HL-60/S4 treated with phorbol 12-myristate 13-acetate at 8.2 ng/mL for 4 days and 3 days (cell line): ENCODE results near the gene KCTD17.

Experiments
- in situ Hi-C: fragments of 300-500 bp; cut with MboI; formaldehyde crosslinking; loops from 2 replicates; pipeline ENCODE4 v1.15.0; 2022; ENCODE audit warnings: low sequenced_read_pairs

KCTD17 gene

DNA sequence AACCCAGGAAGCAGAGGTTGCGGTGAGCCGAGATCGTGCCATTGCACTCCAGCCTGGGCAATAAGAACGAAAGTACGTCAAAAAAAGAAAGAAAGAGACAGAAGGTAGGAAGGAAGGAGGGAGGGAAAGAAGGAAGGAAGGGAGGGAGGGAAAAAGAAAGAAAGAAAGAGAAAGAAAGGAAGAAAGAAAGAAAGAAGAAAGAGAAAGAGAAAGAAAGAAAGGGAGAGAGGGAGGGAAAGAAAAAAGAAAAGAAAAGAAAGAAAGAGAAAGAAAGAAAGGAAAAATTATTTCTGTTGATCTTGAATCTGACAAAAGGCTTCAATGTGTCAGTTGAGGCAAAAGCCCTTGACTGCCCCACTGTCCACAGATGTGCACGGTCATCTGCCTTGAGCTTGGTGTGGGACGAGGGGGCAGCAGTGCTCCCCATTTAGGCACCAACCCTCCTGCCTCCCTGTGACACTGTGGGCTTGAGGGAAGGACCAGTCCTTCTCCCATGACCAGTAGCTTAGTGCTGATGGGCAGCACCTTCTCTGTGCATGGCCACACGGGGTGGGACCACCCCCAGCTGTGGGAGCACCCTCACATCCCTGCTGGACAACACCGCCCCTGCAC is 24.4 kb downstream of the KCTD17 start:
- in situ Hi-C loops = no loop called here

DNA sequence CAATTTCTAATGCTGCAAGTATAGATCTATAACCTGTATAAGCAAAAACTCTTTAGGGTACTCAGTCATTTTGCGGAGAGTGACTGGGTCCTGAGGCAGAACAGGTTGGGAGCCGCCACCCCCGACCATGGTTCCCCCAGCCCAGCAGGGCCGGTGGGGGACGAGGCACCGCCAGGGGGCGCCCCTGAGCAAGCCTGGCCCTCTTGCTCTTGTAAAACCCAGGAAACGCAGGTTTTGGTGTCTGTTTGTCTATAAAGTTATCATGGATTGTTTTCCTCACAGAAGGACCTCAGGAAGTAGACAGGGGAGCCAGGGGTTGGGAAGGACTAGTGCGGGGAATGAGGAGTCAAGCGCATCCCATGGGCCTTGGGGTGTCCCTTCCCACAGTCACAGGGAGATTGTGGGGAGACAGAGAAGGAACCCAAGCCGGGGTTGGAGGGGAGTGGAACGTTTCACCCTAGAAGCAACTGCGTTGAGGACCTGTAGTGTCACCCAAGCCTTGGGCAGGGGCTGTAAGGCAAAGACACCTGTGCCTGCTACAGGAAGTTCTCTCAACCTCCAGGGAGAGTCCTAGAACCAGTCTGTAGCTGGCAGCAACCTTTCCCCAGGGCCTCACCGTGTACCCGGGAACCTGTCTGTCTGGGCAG is 26.4 kb downstream of the KCTD17 start:
- in situ Hi-C loops = no loop called here

DNA sequence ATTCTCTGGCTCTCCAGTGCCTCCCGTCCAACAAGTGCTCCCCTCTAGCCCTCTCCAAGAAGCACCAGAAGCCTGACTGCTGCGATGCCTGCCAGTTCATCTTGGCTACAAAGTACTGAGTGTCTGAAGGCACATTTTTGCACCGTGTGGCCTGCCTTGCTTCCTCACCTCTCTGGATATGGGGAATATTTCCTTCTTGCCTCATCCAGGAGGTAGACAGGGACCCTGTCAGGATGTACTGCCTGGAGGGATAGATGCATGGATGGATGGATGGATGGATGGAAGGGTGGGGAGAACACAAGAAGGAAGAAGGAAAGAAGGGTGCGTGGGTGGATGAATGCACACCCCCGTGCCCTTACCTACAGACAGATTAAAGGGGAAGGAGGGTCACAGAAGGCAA is 27.6 kb downstream of the KCTD17 start:
- in situ Hi-C loops = no loop called here

DNA sequence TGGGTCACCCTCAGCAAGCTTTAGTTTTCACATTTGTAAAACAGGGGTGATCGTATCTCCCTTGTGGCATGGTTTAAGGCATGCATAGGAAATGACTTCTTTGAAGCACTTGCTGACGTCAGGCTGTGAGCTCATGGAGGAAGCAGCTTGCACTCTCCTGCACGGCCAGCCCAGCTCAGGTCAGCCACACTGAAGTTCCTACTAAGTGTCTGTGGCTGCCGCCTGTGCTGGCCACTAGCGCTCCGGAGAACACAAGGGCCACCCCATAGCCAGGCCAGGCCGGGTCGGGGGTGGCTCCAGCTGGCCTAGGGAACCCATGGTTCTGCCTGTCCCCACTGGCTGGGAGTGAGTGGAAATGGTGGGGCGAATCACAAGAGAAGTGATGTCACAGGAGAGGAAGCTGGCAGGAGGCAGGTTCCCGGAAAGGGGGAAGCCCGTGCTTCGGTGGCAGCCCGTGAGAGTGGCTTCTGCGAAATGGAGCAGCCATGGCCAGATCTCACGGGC is 28.2 kb downstream of the KCTD17 start:
- in situ Hi-C loops = no loop called here

DNA sequence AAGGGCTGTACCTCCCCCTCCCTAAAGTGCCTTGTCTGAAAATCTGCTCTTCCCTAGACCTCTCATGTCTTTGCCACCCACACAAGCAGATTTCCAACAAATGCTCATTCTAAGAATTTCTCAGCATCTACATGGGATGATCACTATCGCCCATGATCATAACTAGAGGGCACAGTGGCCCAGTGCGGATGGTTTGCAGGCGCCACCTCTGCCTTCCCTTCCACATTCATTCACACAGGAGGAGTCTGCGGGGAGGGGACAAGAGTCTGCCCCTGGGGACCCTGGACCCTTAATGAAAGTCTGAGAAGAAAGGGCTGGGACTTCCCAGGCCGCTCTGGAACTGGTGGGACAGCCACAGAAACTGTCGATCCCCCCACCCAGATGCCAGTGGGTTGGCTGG is 28.9 kb downstream of the KCTD17 start:
- in situ Hi-C loops = no loop called here

DNA sequence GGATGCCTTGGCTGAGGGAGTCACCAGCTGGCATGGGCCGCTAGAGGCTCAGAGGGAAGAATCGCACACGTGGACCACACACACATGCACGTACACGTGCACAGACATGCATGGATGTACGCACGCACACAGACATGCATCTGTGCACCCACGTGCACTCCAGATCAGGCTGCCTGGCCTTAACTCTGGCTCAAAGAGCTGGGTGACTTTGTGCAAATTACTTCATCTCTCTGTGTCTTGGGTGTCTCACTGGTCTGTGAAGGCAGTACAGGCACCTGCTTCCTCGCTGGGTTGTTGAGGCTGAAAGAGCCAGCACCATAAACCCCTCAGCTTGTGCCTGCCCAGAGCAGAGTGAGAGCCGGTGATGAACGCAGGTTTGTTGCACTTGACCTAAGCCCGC is 29.3 kb downstream of the KCTD17 start:
- in situ Hi-C loops = no loop called here

DNA sequence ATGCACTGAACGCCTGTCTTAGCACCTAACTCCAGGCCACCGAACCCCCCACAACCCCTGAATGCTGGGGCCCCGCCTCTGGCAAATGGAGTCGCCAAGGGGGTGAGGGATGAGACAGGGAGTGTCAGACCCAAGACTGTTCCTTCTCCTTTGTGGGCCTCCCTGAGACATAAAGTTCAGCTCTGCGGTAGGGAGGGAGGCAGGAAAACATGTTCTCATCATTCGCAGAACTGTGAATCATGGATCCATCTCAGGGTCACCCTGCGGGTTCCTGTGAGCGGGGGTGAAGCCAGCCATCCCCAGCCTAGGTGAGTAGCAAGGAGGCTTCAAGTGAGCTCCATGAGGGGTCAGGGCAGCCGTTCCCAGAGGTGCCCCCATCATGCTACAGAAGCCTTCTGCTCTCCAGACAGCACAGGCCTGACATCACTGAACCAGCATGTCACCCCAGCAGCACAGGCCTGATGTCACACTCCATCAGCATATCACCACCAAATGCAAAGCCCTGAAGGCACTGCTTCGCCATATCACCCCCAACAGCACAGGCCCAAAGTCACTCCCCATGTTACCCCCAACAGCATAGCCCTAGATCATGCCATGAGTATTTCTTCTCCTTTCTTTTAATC is 30.8 kb downstream of the KCTD17 start:
- in situ Hi-C loops = no loop called here

DNA sequence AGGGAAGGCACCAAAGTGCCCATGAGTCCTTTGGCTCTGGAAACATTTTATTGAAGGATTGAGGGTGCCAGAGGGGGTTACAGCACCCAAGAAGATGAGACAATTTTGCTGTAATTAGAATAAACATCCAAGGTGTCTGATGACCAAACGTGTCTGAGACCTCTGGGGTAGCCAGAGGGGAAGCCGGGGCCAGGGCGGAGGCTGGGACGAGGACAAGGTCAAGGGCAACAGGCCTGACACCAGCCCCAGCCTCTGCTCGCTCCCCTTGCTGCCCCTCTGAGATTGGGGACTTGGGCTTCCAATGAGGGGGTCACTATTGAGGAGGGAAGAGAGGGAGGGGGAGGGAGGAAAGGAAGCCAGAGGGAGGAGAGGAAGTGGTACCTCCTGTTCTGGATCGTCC is 32.4 kb downstream of the KCTD17 start:
- in situ Hi-C loops = no loop called here

DNA sequence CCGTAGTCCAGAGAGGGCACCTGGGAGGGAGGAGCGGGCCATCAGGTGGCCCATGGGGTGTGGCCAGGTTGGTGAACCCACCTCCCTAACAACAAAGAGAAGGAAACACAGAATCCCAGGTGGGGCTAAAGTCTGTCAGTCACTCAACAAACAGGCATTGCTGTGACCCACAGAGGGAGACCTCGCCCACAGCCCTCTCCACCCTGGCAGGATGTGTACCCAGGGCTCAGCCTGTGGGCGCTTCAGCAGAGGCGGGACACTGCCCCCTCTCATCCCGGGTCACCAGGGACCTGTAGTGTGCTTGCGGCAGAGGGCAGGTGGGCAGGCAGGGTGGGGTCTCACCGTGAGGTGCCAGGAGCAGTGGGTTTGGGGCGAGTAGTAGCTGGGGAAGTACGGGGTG is 32.8 kb downstream of the KCTD17 start:
- in situ Hi-C loops = no loop called here

DNA sequence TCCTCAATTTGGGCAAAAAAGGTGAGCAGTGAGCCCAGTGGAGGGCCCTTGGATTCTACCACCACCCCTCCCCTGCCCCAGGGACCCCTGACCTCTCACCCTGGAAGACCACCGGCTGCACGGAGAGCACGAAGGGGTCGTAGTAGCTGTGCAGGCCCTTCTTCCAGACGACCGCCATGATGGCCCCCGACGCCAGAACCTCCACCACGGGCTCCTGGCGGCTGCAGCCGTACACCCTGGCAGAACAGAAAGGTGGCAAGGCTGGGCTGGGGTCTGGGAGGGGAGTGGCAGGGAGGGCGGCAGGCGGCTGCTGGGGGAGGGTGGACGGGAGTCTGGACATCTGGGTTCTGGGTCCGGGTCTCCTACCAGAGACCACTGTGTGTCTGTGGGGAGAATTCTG is 34.6 kb downstream of the KCTD17 start:
- in situ Hi-C loops = no loop called here

DNA sequence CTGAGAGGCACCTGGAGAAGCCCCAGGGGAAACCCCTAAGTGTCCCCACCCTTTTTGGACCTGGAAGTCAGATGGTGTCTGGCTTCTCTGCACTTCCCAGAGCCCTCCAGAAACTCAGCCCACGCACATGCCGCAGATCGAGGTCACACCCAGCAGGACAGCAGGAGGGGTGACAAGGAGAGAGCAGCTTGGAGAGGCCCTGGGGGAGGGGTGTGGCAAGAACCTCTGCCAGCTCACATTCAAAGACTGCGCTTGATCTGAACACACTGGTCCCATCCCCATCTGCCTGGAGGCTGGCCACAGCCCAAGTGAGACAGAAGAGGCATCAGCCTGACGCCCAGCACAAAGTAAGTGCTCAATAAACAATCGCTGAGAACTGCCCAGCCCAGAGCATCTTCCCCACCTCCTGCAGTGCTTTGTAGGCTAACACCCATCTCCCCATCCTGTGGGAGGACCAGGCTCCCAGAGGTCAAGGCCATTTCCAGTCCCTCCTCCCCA is 36.6 kb downstream of the KCTD17 start:
- in situ Hi-C loops = no loop called here

DNA sequence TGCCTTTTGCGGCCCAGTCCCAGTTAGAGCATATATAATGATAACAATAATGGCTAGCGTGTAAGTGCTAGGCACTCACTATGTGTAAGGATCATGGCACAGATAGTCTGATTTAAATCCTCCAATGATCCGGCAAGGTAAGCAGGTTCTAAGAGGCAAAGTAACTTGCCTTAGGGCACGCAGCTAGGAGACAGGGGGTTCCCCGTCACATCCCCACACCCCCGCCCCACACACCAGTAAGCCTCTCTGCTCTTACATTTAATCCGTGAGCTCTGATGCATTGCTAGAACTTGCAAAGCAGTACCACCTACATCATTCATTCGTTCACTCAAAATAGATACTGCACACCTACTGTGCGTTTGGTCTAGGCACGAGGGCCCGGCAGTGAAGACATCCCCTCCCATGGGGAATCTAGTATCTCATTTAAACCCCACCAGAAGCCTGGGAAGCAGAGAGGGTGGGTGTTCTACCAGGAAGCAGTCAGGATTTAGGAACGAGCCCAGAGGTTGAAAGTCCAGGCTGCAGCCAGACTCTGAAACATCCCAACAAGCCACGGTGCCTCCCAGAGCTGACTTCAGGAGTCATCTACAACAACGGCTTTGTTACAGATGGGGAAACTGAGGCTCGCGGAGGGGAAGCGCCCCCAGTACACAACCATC is 37.3 kb downstream of the KCTD17 start:
- in situ Hi-C loops = no loop called here

DNA sequence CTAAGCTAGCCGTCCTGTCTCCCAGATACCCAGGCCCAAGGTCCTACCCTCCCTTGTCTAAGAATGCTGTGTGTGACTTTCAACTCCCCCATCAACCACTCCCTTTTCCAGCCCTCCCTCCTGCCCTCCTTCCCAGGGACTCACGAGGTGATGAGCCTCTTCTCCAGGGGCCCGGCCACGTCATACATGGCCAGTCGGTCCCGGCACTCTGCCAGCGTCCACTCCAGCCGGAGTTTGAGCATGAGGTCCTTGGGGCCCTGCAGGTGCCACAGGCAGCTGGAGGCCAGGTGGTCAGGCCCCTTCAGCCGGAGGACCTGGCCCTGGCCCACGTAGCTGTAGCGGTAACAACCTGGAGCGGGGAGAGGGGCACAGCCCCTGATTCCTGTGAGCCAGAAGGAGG is 37.9 kb downstream of the KCTD17 start:
- in situ Hi-C loops = no loop called here

DNA sequence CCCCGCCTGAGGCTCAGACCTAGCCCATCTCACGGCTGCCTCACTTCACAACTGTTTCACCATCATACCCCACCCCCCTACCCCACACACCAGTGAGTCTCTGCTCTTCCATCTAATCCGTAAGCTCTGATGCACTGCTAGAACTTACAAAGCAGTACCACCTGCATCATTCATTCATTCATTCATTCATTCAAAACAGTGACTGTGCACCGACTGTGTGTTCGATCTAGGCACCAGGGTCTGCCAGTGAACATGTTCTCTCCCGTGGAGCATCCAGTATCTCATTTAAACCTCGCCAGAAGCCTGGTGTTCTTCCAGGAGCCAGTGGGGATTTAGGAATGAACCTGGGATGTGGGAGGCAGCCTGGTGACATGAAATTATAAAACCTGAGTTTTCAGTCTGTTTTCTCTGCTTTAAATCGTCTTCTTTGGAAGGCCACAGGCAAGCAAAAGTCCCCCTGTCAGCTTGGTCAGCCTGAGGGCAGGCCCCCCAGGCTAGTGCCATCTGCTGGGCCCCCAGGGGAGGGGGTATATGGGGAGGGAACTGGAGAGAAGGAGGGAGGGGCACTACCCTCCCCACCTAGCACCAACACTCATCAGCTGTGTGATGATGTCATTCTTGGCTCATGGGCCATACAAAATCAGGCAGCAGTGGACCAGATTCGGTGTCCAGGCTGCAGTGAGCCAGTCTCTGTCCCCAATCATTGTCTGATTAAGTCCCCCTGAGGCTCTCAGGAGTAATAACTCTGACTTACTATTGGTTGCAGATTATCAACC is 39.6 kb downstream of the KCTD17 start:
- in situ Hi-C loops = no loop called here

DNA sequence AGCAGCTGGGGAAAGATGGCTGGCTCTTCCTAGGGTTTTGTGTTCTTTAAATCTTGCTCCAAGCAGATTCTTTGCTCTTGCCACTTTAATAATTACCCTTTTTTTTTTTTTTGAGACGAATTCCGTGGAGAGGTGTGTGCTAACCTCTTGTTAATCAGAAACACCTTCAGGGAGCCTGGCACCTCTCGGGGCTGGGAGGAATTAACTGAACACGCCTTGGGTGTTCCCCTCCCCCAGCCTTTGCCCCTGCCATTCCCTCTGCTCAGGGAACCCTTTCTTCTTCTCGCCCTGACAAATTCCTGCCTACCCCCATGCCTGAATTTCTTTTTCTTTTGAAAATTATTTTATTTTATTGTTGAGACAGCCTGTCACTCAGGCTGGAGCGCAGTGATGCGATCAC is 40.5 kb downstream of the KCTD17 start:
- in situ Hi-C loops = no loop called here

DNA sequence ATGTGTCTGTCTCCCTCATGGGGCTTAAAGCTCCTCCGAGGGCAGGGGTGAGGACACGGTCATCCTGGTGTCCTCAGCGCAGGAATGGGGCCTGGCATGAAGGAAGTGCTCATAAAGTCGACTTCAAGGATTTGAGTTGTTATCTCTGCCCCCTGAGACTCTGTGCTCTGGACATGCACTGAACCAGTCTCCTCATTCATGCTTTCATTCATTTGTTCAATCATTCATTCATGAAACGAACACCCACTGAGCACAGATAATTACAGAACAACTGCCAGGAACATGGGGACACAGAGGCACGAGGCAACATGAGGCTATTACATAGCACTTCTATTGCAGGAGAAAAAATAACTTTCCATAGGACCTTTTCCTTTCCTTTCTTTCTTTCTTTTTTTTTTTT is 41.5 kb downstream of the KCTD17 start:
- in situ Hi-C loops = no loop called here

DNA sequence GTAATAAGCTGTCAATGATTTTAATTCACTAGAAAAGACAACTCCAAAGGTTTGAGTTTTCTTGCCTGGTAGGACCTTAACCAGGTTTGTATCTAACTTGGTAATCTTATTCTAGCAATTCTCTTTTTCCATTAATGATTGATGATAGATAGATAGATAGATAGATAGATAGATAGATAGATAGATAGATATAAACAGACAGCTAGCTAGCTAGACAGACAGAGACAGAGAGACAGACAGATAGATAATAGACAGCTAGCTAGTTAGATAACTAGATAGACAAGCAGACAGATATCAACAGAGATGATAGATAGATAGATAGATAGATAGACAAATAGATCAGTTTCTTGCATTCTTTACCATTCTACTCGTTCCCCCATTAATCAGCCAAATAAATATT is 42.7 kb downstream of the KCTD17 start:
- in situ Hi-C loops = no loop called here

DNA sequence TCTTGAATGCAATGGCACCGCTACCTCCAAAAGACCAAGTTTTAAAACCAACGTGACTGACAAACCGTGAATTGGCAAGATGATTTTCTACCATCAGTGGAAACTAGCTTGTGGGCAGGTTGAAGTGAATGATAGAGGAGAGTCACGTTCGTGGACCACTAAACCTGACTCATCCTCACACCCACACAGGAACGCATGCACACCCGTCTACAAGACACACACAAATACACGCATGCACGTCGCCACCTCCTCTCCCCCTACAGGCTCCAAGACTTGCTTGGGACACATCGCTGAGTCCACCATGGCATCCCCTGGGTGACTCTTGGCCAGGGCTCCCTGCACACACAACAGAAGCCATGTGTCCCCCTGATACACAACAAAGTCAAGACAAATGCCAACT is 43.6 kb downstream of the KCTD17 start:
- in situ Hi-C loops = no loop called here

DNA sequence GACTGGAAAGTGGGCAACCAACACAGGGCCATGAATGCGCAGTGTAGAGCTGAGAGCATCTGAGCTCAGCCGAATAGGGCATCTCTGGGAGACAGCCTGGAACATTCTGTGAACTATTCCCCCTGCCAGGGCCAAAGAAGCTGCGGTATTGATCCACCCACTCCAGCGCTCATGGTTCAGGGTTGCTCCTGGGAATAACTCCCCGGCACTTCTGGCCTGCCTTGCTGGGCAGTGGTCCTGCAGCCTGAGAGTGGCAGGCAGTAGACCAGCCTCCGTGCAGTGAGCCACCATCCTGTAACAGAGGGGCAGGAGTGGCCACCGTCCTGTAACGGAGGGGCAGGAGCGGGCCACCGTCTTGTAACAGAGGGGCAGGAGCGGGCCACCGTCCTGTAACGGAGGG is 45.8 kb downstream of the KCTD17 start:
- in situ Hi-C loops = no loop called here

DNA sequence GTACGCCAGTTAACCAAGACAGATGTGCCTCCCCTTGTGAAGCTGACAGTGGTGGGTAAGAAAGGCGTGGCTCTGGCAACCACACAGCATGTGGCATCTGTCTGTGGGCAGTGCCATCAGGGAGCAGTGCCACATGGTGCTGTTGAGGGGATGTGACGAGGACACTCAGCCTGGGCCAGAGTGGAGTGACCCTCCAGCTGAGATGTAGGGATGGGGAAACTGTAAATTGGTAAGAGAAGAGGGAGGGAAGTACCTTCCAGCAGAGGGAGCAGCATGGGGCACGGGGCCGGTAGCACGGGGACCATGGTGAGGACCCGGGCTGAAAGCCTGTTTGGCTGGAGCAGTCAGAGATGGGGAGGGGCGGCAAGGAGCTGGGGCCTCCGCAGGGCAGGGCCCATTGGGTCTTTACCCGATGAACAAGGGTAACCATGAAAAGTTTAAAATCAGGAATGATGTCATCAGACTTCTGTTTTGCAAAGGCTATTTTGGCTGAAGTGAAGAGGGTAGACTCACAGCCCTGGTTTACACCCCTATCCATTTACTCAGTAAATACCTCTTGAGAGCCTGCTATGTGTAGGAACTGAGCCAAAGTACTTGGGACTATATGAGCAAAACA is 47.5 kb downstream of the KCTD17 start:
- in situ Hi-C loops = no loop called here
